HG03565 (cell line): ENCODE results near the gene DRD2.

Experiments
- ATAC-seq: cut with Tn5 transposase; IDR thresholded peaks from one replicate; pipeline ENCODE4 v1.9.1; 2021; ENCODE audit warnings: mild to moderate bottlenecking, moderate library complexity; ENCODE audit not compliant: unreplicated experiment

The DRD2 gene

DNA sequence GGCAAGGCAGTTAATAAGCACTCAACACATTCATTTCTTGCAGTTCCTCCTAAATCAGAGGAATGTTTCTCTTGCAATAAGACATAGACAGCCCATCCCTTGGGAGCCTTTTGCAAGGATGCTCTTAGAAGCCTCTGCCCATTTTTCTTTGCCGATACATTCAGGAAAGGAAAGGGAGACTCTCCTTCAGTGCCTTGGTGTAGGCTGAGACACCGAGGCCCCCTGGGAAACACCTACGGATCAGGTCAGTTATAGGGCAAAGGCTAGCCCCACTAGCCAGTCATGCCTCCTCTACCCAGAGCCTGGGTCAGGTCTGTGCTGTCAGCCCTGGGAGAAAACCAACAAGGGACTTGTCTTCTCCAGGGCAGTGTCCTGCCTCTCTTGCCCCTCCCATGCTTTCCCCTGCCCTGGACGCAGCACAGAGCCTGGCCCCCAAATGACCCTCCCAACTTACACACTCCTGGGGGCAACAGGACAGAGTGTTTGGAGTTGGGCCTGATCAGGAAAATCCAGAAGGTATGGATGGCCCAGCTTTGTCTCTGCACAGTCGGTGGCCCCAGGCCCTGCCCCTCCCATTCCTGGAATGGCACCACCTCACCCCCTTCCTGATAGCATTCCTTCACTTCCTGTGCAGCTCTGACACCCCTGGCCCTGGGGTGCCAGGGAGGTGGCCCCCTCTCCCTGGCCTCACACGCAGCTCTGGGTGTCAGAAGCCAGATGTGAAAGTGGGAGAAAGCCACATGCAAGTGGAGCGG, 69.3 kb downstream of the DRD2 start:
- no peak for ATAC-seq

DNA sequence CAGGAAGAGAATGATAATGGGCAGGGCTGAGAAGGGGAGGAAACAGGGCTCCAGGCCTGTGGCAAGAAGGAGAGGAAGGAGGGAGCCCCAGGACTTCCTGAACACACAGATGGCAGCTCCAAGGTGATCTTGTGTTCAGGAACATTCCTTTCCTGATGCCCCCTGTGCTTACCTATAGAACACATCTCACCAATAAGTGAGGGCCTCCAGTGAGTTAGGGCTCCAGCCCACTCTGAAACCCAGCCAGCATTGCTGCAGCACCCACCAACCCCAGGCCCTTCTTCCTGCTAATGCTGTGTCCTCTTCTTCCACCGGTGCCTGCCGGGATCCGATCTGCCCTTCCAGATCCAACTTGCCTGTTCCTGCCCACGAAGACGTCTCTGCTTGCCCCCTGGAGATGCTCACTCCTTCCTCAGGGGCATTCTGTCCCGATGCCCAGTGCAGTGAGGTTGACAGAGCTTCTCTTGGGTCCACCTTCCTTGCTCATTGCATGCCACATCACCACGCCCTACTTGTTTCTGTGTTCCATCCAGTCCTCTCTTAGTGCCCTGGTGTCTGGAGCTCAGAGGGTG, 70.3 kb downstream of the DRD2 start:
- no peak for ATAC-seq

DNA sequence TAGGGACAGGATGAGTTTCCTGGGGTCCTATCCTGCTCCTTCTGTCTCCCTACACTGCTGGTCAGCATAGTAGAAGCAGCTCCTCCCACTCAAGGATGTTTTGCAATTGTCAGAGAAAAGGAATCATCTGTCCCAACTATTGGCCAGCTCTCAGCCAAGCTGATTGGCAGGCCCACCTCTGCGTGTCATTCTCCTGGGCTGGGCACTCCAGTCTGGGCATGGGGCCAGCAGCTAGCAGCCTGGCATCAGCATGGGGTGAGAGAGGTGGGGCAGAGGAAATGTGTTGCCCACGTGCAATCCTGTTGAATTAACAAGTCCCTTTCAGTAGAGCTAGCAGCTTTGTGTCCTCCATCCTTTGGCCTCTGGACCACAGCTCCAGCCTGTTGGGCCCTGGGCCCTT, 73.5 kb downstream of the DRD2 start:
- ATAC-seq = no peak

DNA sequence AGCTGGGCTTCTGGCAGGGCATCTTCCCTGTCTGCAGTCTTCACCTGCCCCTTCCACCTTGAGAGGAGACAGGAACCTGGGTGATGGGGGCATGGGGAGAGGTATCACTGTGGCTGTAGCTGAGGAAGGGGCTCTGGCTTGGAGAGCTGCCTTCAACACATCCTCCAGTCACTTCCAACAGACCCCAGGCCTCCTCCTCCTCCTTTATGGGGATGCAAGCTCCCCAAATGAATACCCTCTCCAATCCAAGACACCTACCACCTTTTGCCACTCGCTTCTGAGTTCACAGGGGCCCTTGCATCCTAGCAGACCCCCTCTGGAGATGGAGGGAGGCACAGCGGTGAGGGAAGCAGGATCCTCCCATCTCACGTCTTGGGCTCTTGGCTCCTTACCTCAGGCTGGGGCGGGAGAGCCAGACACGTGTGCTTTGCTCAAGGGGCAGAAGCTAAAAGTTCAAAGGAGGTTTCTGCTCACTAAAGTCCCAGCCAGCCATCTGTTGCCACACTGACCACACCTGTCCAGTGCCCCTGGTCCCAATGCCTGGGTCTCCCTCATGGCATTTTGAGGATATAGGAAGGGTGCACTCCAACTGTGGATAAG, 74.5 kb downstream of the DRD2 start:
- ATAC-seq = no peak

DNA sequence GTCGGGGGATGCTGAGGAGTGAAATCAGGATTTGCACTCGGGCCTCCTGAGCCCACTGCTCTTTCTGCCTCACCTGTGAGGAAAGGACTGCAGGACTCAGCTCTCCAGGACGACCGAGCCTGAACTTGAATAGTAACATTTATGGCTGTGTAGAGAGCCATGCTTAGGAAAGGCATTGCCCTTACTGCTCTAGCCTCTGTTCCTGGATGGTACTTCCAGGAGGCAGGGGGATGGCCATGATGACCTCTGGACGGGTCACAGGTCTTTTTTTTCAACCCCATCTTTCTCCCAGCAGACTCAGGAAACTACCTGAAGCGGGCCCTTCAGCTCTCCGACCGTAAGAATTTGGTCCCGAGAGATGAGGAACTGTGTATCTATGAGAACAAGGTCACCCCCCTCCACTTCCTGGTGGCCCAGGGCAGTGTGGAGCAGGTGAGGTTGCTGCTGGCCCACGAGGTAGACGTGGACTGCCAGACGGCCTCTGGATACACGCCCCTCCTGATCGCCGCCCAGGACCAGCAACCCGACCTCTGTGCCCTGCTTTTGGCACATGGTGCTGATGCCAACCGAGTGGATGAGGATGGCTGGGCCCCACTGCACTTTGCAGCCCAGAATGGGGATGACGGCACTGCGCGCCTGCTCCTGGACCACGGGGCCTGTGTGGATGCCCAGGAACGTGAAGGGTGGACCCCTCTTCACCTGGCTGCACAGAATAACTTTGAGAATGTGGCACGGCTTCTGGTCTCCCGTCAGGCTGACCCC, 76.3 kb downstream of the DRD2 start:
- no peak for ATAC-seq

DNA sequence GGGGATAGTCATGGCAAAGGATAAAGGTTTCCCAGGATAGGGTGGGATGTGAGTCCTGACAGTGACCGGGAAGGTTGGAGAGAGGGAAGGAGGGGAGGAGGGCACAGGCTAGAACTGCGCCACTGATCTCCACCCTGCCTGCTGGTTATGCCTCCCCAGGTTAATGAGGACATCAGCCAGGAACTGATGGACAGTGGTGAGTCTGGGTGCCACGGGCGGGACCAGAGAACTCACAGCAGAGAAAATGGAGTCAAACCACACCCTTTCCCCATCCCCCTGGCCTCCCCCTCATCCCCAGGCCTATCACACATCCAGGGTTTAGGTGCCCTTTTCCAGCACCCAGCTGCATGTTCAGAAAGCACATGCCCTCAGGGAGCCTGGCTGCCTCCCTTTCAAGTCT, 77.4 kb downstream of the DRD2 start:
- ATAC-seq = no peak

DNA sequence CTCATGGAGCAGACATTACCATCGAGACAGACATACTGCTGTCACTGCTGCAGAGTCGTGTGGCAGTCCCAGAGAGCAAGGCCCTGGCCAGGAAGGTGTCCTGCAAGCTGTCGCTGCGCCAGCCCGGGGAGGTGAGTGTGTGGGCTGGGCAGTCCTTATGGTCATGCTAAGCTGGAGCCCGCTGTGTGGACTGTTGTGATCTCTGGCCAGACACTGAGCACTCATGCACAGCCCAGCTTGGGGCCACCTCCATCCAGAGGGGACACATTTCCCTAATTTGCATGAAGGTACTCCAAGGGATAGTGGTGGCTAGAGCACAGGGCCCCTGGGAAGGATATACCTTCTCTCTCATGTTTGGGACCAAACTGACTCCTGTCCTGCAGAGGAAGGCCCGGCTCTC, 78.0 kb downstream of the DRD2 start:
- ATAC-seq = no peak

DNA sequence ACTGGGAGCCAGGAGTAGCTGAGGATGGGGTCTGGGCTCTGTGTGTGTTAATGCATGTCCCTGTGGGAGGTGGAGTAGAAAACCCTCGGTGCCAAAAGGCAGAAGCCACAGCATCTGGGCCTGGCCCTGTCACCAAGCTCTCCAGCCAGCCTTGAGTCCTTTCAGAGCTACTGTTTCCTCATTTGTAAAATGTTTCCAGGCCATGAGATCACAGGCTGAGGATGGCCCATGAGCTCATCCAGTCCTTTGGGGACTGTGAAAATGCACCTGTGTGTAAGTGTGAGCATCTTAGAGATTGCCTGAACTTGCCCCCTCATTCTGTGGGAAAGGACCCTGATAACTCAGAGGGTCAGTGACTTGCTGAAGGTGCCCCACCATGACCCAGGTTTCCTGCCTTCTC, 78.5 kb downstream of the DRD2 start:
- no peak for ATAC-seq

DNA sequence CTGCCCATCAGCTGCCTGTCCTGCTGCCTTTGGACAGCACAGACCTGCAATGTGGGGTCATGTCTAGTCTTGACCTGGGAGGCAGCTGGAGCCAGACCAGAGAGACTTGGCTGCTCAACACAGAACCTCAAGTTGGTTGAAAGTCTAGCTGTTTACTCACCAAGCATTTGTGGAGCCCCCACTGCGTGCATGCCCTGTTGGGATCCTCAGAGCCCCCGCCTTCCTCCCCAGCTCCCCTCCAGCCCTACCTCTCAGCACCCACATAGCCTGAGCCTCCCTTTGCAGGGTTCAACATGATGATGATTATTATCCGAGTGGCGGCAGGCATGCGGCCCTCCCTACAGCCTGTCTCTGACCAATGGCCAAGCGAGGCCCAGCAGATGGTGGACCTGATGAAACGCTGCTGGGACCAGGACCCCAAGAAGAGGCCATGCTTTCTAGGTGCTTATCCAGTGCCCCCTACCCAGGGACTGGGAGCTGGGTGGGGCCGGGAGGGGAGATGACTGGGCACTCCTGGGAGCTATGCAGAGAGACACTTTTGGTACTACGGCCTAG, 79.3 kb downstream of the DRD2 start:
- no peak for ATAC-seq

DNA sequence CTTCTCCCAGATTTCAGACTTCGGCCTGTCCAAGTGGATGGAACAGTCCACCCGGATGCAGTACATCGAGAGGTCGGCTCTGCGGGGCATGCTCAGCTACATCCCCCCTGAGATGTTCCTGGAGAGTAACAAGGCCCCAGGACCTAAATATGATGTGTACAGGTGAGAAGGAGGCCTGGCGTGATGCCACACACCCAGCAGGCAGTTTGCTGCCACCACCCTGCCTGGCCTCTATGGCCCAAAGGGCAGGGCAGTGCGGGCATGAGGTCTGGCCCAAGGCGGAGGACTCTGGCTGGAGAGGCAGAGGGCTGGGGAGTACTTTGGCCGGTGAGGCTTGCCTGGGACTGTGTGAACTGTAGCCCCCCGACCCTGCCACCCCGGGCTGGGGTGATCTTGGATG, 80.3 kb downstream of the DRD2 start:
- no peak for ATAC-seq

DNA sequence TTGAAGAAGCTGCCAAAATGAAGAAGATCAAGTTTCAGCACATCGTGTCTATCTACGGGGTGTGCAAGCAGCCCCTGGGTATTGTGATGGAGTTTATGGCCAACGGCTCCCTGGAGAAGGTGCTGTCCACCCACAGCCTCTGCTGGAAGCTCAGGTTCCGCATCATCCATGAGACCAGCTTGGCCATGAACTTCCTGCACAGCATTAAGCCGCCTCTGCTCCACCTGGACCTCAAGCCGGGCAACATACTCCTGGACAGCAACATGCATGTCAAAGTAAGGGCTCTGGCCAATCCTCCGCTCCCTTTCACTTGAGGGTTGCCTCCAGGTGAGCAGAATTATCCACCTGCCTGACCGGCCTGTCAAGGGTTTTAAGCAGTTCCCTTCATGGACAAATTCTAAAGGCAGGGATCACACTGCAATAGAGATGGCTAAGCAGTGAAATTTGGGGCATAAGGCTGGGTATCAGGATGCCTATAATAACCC, 81.7 kb downstream of the DRD2 start:
- ATAC-seq = no peak

DNA sequence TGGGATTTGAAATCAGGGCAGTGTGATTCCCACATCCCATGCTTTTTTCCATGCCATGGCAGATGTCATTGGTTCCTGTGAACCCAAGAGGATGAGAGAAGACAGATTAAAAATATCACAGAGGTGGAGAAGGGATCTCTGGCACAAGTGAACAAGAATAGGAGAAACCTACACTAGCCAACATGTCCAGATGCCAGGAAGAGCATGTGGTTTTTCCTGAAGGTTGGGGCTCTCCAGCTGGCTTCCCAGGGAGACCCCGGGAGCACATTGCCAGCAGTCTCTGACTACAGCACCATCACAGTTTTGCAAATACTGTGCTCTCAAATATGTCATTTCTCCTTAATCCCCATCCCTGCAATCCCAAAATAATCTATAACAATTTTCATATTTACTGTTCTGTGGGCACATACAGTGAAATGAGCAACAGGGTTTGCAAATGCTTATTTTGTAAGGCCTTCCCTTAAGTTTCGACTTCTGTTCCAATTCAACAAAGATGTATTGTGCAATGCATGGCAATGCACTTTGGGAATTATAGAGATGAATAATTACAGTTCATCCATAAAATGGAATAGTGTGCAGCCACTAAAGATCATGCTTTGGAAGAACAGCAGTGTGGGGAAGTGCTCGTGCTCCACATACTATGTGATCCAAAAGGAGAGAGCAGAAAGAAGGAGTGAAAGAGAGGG, 82.8 kb downstream of the DRD2 start:
- no peak for ATAC-seq

DNA sequence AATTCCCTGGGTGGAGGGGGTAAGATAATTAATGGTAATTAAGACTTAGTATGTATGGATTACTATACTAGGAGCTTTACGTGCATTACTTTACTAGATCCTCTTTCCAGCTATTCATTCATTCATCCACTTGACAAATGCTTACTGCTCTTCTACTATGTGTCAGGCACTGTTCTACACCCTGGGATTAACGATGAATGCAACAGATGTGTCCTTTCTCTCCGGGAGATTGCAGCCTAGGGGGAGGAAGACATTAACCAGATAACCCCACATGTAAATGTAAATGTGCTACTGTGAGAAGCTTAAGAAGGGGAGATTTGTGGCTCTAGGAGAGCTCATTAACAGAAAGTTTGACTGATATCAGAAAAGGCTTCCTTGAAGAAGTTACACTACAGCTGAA, 85.9 kb downstream of the DRD2 start:
- no peak for ATAC-seq

DNA sequence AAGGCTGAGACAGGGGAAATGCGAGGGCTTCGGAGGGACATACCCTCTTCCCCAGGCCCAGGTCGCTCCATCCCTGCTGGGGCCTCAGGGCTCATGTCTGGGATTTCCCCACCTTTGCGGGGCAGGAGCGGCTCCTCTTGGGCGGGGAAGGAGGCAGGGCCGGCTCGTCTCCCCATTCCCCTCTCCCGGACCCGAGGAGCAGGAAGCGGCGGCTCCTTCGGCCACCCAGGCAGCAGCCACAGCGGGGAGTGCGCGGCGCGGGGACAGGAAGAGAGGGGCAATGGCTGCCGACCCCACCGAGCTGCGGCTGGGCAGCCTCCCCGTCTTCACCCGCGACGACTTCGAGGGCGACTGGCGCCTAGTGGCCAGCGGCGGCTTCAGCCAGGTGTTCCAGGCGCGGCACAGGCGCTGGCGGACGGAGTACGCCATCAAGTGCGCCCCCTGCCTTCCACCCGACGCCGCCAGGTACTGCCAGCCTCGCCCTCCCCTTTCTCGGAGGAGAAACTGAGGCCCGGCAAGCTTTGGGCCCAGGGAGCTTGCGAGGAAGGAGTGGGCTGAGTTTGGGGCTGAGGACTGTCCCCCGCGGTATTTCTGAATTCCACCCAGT, 87.5 kb downstream of the DRD2 start, which contains the start of gene ANKK1:
ANKK1 (plus strand) TSS at position 175 of the 607 bp plus-strand sequence; CDS start at position 281, 106 bp downstream.
- no peak for ATAC-seq

DNA sequence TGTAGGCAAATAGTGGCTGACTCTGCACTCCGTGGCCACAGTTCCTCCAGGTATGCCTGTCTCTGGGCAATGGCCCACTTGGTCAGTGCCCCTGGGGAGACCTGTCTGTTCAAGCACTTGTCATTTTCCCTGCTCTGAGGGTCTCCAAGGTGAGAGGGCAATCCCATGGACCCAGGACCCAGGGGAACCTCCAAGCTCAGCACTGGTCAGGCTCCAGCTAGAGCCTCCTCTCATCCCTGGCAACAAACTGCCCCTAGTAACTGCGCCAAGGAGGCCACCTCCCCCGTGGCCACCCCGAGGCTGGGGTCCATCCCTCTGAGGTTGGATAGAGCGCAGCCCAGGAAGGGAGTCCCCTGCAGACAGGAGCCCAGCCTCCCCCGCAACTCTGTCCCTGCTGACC, 88.3 kb downstream of the DRD2 start:
- no peak for ATAC-seq

DNA sequence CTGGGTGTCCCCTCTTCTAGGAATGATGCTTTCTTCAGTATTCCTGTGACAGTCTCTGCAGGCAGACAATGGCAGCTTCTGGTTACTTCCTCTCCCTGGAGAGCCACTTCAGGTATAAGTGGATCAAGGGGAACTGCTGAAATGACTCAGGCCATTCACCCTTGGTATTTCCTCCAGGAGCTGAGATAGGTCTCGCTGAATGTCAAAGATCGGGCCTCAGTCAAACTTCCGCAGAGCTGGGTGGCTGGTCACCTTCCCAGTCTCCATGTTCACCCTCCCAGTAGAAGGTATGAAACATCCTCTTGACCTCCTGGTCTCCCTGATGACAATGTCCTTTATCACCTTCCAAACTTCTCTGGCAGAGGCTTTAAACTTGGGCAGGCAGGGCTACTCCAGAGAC, 89.4 kb downstream of the DRD2 start:
- ATAC-seq = no peak

DNA sequence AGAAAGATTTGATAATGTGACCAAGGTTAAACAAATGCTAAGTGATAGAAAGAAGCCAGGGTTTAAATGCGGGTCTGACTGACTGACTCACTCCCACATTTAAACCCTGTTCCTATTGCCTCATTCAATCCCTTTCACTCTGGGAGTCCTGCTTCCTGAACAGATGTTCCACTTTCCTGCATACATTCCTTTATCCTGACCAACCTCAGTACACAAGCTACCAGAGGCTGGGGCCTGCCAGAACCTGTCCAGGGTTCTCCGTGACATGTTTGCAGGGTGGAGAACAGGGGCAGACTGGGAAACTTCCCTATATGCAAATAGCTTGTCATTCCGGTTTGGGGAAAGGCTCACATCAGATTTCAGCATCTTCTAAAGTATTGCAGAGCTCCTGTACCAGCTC, 90.6 kb downstream of the DRD2 start:
- ATAC-seq = no peak

DNA sequence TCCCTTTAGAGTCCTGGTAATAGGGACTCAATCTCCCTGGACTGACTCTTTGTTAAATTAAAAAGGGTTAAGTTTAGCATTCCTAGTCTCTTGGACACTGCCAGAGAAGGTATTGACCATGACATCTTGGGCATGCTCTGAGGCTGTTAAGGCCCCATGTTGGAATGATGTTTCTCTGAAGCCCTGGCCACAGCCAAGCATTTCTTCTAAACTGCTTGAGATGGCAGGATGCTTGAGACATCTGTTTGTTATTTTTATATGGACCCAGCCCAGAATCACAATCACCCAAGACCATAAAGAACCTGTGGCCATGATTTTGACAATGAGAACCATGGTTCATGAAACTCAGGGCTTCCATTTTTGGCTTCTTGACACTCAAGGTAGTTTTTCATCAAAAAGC, 93.1 kb downstream of the DRD2 start:
- ATAC-seq = no peak

DNA sequence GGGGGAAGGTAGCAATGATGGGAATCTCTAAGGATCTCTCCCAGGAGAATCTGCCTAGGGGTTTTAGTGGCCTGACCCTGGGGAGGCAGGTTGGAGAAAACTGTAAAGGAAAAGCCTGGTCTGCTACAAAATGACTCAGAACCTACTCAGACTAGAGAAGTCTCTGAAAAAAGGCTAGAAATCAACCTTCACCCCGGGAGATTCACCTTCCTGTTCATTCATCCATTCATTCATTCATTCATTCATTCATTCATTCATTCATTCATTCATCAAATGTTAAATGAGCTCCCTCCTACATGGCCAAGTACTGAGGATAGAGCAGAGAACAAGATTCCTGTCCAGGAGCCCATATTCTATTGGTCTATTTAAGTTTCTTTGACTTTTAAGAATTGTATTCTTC, 96.5 kb downstream of the DRD2 start:
- ATAC-seq = no peak

DNA sequence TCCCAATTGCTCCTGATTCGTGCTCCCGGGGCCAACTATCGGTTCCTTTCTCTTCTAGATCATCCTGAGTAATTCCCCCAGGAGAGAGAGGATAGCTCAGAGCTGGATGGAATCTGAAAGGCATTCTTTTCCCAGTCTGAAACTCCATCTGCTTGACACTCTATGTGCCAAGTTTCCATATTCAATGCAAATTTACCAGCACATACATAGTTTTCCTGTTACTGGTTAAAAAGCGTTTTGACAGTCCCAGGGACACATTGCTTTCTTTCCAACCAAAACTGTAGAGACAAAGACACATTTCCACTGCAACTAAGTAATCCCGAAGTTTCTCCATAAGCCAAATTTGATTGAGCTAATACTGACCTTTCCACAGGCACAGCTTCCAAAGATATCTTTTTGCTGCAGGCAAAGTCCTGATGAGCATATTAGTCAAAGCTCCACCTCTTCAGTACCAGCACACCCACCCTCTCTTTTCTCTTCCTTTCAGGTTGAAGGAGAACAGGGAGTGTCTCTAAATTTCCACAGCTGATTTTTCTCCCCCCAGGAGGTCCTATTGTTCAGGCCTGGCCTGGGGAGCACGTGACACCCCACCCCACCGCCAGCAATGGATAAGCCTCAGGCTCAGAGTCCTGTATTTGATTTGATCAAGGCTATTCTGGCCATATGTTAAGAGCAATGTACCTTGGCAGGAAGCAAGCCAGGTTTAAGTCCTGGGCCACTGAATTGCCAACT, 97.4 kb downstream of the DRD2 start:
- ATAC-seq = no peak
